ENCODE measurements around the gene FSTL3.

The FSTL3 gene

DNA sequence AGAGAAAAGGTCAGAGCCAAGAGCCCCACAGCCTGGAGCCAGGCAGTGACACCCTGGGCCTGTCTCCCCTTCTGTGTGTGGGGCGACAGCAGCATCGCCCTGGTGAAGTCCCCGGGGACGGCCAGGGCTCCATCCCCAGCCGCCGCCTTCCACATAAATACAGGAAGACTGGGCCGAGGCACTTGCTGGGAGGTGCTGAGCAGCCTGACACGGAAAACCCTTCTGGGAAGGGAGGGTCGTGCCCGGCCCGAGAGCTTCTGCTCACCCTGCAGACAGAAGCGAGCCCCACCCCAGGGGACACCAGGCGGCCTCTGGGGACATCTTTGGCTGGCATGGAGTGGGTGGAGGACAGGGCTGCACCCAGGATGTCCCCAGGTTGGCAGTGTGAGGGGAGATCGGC lies 31.4 kb upstream of the FSTL3 start:
- DNase-seq (ENCODE audit: low read depth in 1 of 2, low spot score in 1 of 2) = no peak

DNA sequence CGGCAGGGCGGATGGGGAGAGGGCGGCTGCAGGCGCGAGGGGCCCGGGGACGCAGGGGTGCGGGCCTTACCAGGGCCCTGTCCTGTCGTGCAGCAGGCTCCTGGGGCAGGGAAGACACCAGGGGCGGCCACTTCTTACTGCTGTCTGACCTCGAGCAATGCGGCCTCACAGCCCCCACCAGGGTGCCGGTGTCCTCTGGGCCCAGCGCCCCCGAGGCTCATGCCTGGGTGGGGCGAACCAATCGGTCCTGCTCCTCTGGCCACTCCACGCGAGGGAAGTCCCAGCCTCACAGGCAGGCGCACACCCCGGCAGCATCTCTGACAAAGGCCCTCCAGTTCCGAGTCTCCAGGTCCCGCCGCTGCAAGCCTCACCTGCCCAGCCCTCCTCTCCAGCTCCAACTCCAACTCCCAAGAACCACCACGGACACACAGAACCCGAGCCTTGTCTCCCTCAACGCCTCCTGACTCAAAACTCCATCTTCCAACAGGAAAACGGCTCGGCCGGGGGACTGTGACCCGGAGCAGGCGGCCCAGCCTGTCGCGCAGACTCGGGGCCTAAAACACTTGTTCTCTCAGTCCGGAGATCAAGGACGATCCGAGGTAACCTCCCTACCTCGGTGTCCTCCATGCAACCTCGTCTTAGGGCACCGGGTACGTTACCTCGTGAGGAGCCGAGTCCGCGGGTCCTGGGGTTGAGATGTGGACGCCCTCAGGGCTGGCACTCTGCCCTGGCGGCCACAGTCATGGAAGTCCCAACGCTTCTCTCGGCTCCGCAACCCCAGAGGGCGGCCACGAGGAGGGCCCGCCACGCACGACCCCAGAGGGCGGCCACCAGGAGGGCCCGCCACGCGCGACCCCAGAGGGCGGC lies 30.0 kb upstream of the FSTL3 start:
- DNase-seq (ENCODE audit: low read depth in 1 of 2, low spot score in 1 of 2) = no peak

DNA sequence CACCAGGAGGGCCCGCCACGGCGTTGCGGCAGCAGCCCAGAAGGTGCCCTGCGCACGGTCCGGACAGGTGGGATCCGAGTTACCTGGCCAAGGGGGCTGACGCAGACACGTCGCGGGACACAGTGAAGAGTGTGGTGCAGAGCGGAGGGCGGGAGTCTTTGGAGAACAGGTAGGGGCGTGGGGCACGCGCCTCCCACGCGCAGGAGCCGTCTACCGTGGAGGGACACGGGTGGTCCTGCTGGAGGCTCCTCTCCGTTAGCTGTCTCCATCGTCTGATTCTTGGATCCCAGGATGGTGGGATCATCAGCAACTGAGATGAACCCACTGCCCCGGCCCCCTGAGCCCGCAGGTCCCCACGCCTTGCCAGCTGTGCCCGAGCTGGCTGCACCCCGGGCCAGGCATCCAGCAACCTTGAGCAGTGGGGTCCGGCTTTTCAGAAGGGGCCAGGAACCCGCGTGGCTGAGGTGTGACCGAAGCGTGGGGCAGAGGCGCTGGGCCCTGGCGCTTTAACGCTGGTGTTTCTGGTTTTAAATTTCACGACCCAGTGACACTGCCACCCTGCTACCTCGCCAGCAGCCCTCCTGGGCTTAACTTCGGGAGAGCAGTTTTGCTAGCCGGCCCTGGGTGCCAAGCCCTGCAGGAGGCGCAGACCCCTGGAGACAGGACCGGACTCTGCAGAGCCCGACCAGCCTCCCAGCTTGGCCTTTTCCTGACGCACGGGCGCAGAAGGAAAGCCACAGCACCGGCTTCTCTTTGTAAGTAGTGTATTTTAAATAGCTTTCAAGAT lies 29.2 kb upstream of the FSTL3 start:
- no peak for DNase-seq (ENCODE audit: low read depth in 1 of 2, low spot score in 1 of 2)

DNA sequence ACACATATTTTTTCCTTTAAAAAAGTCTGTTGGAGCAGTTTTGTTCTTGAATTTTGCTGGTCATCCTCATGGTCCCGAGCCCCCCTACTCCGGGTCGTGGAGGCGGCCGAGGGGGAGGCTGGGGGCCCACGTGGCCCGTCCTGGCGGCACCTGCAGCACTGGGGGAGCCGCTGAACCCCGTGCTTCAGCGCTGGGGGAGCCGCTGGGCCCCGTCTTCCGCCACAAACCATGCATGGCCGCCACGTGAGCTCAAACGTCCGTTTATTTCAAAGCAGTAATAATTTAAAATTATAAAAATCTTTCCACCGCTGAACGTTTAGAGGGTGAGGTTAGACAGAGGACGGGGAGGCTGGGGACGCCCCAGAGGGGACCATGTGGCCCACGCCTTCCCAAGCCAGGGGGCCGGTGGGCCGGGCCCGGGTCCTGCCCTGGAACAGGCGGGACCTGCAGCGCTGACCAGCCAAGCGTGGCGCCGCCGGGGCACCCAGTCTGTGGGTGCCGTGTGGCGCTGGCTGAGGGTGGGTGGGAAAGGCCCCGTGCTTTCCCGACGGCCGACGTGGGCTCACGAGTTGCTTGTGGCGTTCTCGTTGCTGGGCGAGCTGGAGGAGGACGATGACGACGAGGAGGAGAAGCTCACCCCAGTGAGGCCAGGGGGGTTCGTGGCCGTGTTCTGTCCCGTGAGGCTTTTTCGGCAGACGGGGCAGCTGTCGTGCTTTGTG lies 28.5 kb upstream of the FSTL3 start:
- DNase-seq (ENCODE audit: low read depth in 1 of 2, low spot score in 1 of 2) = no peak

DNA sequence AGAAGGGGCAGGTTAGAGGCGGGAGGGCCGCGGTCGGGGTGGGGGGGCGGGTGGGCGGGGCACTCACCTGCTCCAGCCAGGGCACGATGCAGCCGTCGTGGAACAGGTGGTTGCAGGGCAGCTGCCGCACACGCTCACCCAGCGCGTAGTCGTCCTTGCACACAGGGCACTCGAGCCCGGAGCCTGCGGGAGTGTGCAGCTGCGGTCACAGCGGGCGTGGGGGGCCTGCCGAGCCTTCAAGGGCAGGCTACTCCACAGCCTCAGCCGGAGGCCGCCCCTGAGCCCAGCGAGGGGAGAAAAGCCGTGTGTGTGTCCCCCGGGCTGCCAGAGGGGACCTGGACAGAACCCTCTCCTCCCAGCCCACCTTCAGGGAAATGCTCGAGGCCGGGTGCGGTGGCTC lies 27.9 kb upstream of the FSTL3 start:
- DNase-seq (ENCODE audit: low read depth in 1 of 2, low spot score in 1 of 2) = no peak

DNA sequence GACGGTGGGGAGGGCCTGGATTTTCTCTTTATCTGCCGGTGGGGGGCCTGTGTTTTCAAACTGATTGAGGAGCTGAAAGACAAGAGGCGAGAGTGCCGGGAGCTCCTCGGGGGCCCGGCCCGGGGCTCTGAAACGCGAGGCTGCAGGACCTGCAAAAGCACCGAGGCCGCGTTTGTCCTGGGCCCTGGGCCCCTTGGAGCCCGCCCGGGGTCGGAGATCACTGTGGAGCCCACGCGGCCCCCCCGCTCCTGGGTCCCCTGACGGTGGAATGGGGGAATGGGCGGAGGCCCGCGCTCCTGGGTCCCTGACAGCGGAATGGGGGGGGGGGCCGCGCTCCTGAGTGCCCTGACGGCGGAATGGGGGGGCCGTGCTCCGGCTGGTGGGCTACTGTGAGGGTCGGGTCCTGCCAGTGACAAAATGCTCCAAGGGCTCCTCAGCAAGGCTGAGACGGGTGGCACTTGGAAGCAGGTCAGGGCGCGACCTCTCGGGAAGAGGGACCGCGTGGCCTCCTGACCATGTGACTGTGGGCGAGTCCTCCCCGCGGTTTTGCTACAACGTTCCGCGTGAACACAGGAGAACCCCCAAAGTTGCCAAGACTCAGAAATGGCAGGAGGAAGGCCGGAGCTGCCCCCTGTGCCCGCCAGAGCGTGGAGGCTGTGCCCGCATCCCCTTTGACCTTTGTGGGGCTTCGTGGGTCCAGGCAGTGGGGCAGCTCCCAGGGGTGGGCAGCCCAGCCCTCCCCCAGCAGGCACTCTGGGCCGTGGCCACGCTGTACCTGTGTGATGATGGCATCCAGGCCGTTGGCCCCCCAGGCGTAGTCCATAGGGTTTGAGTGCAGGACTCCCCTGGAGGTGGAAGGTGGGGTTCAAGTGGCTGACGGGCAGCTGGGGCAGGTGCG lies 27.0 kb upstream of the FSTL3 start:
- DNase-seq (ENCODE audit: low read depth in 1 of 2, low spot score in 1 of 2) = no peak

DNA sequence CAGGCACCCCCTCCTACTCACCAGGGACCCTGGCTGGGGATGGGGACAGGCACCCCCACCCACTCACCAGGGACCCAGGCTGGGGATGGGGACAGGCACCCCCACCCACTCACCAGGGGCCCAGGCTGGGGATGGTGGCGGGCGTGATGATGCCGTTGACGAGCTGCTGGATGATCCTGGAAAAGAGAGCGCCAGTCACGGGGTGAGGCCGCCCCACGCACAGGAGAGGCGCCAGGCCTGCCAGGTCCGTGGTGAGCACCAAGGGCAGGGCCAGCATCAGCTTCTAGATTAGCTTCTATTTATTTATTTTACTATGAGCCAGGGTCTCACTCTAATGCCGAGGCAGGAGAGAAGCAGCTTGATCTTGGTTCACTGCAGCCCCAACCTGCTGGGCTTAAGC lies 26.1 kb upstream of the FSTL3 start:
- no peak for DNase-seq (ENCODE audit: low read depth in 1 of 2, low spot score in 1 of 2)

DNA sequence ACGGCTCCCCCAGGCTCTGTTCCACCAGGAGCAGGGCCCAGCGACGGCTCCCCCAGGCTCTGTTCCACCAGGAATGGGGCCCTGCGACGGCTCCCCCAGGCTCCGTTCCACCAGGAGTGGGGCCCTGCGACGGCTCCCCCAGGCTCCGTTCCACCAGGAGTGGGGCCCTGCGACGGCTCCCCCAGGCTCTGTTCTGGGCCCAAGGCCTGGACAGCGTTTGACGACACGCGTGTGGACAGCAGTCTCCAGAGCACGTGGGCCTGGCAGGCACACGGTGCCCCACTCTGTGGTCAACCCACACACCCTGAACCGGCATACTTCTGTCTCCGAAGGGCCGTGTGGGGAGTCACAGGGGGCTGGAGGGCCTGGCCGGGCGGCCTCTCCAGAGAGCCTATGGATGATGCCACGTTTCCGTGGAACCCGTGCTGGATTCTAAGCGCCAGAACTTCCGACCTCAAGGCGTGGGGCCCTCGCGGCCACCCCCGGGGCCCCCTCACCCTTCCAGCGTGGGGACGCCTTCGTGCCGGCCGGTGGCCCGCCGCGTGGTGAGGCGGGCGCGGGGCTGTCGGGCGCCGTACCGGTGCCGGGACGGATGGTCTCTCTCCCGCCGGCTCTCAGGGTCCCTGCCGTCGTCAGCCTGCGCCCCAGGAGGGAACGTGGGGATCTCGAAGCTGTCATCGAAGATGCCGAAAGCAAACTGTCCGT lies 24.9 kb upstream of the FSTL3 start:
- DNase-seq (ENCODE audit: low read depth in 1 of 2, low spot score in 1 of 2) = no peak

DNA sequence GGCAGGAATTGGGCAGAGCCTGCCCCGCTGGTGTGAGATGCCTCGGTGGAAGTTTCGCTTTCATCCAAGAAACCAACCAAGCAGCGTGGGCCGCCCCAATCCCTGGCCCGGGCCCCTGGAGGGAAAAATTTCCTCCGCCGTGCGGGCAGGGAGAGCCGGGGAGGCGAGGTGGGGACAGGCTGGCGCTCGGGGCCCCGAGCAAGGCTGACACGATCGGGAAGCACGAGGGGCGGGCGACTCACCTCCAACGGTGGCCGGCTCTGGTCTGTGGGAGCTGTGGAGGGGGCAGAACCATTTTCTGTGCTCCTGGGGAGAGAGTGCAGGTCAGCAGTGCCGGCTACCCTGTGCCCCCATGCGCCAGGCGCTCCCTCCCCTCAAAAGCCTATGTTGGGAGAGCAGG lies 24.2 kb upstream of the FSTL3 start:
- DNase-seq (ENCODE audit: low read depth in 1 of 2, low spot score in 1 of 2) = no peak

DNA sequence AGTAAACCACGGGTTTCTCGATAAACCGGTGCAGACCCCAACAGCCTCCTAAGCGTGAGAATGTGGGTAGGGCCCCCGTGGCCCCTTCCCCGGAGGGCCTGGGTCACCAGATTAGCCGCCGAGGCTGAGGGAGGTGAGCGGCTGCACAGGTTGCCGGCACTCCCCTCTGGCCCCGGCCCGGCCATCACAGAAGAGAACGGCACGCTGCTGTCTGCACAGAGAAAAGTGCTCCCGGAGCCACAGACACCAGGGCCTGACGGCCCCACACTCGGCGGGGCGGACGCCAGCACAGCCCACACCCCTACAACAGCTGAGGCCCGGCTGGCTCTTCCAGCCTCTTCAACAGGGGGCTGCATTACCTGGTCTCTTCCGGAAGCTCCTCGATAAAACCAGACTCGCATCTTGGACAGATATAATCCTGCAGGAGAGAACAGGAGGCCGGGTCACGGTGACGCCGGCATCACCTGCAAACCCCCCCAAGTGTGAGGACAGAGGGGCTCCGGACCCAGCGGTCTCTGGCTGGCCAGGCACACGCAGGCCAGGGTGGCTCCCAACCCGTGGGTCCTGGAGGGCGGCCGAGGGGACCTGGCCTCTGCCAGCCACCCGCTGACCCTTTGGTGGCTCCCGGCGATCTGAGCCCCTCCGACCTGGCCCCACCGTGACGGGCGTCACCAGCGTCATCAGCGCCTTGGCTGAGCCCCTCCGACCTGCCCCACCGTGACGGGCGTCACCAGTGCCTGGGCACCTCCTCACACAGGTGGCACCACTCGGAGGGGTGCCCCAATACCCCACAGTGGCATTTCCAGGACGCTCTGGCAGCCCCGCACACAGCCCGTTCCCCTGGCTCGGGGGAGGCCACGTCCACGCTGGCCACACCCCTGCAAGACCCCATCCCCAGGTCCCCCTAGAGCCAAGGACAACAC lies 23.5 kb upstream of the FSTL3 start:
- no peak for DNase-seq (ENCODE audit: low read depth in 1 of 2, low spot score in 1 of 2)

DNA sequence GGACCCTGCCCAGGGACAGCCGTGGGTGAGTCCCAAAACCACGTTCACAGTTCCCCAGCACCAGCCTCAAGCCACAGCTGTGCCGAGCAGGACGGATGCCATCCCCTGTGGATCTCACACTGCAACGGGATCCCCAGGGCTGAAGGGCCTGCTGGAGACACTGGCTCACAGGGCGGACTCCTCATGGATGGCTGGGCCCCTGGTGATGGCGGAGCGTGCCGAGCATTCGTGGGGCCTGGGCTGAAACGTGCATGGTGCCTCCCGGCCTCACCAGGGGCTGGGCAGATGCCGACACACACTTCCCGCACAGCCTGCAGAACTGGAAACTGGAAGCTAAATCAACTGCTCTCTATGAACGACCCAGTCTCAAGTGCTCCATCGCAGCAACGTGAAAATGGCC lies 22.8 kb upstream of the FSTL3 start:
- DNase-seq (ENCODE audit: low read depth in 1 of 2, low spot score in 1 of 2) = no peak

DNA sequence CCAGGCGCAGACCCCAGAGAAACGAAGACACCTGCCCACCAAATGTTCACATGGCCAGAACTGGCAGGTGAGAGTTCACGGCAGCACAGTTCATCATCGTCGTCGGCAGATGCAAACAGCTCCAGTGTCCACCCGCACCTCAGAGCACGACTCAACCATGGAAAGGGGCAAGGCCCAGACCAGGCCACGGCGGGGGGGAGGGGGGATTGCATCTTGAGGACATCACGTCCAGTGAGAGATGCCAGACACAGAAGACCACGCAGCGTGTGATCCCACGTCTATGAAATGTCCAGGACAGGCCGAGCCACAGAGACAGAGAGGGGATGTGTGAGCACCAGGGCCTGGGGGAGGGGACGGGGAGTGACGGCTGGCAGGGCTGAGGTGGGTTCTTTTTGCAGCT lies 20.5 kb upstream of the FSTL3 start:
- no peak for DNase-seq (ENCODE audit: low read depth in 1 of 2, low spot score in 1 of 2)

DNA sequence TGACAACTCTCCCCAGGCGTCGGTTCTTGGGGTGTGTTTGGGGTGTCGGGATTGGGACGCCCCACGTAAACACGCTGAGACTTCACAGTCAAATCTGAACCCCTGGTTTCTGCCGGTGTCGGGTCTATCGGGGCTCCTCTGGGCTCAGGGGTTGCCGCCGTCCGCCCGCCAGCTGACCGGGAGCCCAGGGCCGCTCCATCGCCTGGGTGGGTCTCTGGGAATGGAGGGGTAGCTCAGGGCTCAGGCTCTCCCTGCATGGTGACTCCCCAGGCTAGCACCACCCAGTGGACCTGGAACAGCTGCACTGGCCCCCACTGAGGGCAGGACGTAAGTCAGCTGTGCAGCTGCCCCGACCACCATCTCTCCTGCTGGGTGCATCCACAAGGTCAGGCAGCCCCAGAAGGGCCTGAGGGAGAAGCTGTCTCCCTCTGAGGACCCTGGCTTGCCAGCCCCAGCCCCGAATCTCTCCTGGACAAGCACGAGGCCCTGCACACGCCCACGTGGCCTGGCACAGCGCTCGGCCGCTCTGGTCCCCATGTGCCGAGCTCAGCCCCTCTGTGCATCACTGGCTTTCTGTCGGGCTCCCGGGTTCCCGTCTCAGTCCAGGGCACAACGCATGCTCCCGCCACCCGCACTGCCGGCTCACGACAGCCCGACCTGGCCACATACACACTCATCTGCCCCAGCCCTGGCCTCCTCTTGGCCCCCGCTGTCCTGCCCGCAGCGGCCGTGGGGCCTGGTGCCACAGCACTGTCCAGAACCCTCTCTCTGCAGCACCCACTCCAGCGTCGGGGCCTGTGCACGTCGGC lies 19.2 kb upstream of the FSTL3 start:
- DNase-seq (ENCODE audit: low read depth in 1 of 2, low spot score in 1 of 2) = no peak

DNA sequence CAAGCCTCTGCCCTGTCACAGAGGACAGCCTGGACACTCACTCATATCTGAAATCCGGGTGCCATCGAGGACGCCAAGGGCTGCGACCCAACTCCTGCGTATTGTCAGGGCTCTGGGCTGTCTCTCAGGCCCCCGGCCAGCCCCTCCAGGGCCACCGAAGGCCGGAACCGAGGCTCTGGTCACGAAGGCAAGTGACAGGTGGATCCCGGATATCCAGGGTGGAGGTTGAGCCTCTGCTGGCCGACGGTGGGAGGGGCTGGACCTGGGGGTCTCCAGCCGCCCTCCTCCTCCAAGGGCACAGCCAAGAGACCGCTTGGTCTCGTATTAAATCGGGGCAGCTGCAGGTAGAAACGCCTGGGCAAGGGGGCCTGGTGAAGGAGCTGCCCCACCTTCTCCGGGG lies 18.6 kb upstream of the FSTL3 start:
- no peak for DNase-seq (ENCODE audit: low read depth in 1 of 2, low spot score in 1 of 2)

DNA sequence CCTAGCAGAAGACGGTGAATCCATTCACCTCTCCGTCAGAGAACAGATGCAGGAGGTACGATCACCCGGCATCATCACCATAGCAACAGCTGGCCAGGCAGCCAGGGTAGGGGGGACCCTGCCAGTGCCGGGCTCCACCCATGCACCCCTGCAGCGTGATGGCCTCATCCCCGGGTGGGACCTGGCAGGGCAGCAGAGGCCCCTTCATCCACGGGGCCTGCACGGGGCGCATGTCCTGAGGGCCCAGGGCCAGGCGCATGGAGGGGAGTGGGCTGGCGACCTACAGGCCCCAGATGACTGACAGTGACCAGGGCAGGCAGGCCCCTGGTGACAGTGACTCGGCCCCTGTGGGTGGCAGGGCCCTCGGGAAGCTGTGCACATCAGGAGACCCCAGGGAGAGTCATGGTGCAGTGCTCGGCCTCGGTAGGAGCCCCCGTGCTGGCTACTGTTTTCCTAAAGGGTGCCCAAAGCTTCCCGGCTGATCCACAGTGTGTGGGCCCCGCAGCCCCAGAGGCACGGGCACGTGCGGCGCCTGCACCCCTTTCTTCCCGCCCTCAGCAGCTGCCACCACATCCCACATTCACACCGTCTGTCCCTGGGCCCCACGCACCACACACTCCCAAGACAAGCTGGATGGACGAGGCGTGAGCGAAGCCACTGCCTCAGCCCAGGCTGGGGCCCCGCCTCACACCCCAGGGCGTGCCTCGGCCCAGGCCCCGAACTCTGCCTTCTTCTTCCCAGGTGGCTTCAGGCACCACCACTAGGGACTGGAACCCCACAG lies 17.9 kb upstream of the FSTL3 start:
- no peak for DNase-seq (ENCODE audit: low read depth in 1 of 2, low spot score in 1 of 2)

DNA sequence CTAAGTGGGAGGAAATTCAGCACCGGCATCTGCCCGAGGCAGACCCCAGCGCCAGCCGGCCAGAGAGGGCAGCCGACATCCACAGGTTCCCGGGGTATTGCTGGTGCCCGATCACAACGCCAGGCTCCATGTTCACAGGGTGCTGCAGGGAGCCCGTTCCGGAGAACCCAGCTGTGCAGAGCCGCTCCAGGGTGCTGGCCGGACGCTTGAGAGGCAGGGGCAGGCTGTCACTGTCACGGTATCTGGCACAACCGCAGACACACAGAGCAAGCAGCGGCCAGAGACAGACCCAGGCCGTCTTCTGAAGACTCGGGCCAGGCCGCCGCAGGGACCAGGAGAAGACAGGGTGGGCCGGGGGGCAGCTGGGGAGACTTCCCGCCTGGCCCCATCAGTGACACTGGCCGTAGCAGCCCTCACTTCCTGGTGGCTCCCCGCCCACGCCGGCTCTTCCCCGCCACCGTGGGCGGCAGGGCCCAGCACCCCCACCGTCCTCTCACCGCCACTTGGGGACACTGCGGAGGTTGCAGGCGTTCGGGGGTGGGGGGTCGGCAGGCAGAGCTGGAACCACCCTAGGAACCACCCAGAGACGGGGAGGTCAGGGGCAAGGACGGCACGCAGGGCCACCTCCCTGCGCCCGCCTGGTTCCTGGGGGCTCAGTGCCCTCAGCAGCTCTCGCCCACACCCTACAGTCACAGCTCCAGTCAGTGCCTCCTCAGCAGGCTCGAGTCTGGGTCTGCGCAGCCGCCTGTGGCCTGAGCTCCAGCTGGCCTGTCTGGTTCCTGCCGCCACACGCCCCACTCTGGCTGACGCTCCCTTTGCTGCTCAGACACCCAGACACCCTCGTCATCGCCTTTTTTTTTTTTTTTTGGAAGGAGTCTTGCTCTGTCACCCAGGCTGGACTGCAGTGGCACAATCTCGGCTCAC lies 17.0 kb upstream of the FSTL3 start:
- no peak for DNase-seq (ENCODE audit: low read depth in 1 of 2, low spot score in 1 of 2)

All from activated T-helper 1 cell treated with anti-CD3 and anti-CD28 coated beads, Interleukin-2, amount 50 U/mL, for 16 hours (primary cell).